Stimulated activated CD4-positive, alpha-beta T cell treated with anti-CD3 and anti-CD28 coated beads, Interleukin-1b, Interleukin-23, amount 100 ng/mL, for 4 hours (primary cell): ENCODE results near the gene ZNF302.
A peak's percentile ranks its signal among the peaks of the same experiment; 100 is the strongest.
"Not testable (repeated sequence)": the region's sequence is repeated elsewhere in the genome, so short reads cannot be mapped to it uniquely, and the experiment has no call there.

Experiments used
- DNase-seq, 2 donors: peaks; one replicate each; pipeline ENCODE4 v3.0.0-alpha.2; 2020; ENCODE audit warnings: low read depth in 2 of 2

Gene ZNF302

GRCh38 chr19:34677386-34678084 is at the start of gene ZNF302:
Gene ZNF302, plus strand, starts transcription at chr19:34677678. Its CDS starts 1,127 bp downstream, at chr19:34678805.
- DNase-seq: peak; percentile 91

DNA sequence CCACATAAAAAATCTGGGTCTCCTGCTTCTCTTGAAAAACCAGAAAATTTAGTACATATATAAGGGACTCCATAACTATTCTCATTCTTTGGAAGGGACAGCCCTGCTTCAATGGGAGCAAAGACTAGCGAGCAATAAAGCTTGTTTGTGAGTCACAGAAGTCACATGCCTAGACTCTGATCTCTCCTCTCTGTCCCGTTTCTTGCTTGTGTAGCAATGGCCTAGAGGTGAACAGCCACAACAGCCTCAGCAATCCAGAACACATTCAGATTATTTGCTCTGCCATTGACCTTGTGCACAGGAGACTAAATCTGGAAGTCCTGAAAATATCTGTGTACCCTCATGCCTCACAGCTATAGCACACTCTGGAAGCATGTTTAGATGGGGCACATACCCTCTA is 43.7 kb upstream of the ZNF302 start:
- DNase-seq: no peak

GRCh38 chr19:34639491-34640085 is 37.9 kb upstream of the ZNF302 start:
- peak; percentile 42 to 56 for DNase-seq

GRCh38 chr19:34642241-34642640 is 35.2 kb upstream of the ZNF302 start:
- no peak for DNase-seq

DNA sequence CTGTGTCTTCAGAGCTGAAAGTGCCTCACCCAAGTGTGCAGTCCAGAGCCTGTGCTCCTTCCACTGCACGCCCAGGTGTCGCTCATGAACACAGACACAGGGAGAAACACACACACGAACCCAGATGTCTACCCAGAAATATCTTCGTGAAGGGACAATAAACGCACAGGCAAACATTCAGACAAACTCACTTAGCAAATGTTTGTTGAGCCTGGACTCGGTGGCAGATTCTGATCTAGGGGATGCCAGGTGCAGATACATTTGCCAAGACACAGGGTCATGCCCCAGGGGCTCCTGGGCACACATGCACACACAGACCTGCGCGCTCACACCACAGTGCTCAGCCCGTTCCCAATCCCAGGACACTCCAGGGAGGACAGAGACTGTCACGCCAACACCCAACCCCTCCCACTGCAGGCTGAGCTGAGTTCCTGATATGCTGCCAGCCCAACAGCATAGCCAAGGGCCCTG is 32.5 kb upstream of the ZNF302 start:
- DNase-seq: no peak

DNA sequence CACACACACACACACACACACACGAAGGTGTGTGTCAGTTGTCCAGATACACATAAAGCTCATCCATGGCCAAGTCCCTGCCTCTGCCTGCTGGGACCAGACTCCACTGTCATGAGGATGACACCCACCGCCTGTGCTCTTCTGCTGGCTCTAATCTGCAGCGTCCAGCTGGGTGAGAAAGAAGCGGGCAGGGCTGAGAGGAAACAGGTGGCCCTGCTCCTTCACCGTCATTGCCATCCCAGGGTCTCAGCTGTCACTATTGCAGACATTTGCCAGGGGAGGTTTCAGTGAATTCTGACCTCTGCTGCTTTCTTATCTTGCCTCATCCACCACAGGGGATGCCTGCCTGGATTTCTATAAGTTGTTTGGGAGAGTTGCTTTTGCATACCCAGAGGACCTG is 31.9 kb upstream of the ZNF302 start:
- DNase-seq: no peak

DNA sequence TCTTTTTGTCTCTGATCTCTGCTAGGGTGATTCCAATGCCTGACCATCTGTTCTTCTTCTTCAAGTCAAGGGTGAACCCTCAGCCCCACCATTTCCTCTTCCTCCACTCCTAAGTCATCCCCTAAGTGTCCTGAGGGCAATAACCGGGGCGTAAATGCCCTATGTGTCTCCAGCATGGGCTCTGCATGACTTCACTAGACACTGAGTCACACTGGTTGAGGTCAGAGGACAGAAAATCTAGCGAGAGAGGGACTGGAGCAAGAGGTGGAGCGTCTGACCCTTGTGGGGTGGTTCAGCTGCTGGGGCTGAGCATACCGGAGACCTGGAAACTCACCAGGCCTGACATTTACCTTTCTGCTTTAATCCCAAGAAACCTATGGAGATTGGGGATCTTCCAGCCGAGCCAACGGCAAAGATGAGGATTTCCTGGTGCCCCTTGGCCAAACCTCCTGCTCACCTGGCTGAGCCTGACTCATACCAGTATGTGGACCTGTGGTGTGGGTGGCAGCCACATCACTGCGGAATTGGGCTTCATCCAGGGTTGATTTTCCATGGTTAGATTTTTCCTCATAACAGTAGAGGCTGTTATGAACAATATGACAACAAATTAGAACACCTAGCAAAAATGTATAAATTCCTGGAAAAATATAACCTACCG is 27.5 kb upstream of the ZNF302 start:
- no peak for DNase-seq

- DNase-seq: no peak
These were observed 25.7 kb upstream of the ZNF302 start for GRCh38 chr19:34651747-34652146.

DNA sequence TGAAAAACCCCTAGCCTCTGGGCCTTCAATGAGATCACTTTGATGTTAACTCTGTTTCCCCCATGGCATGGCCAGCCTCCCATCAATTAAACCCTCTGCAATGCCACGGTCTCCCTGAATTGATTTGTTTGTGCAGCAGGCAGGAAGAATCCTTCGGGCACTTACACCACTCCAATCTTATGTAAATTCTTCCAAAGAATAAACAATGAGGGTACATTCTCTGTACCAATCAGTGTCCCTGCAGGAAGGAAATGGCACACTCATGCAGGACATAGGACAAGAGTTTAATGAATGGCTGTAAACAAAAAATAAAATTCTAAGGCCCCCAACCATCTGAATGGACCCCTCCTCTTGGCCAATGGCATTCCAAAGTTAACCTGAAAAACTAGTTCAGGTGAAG is 22.7 kb upstream of the ZNF302 start:
- no peak for DNase-seq

- DNase-seq: no peak
These were observed 21.8 kb upstream of the ZNF302 start for GRCh38 chr19:34655651-34656050.

DNA sequence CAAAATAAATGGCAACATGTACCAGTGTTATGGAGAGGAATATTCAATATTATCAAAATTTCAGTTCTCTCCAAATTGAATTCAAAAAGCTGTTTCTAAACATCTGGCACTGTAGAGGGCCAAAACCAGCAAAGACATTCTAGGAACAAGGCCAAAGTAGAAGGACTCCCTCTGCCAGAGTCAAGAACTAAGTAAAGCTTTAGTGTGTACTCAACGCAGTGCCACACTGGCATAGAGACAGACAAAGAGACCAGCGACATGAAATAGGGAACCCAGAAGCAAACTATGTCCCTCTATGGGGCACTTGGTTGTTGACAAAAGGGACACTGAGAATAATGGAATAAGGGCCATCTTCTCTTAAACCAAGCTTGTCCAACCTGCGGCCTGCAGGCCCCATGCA is 16.1 kb upstream of the ZNF302 start:
- DNase-seq: no peak

DNA sequence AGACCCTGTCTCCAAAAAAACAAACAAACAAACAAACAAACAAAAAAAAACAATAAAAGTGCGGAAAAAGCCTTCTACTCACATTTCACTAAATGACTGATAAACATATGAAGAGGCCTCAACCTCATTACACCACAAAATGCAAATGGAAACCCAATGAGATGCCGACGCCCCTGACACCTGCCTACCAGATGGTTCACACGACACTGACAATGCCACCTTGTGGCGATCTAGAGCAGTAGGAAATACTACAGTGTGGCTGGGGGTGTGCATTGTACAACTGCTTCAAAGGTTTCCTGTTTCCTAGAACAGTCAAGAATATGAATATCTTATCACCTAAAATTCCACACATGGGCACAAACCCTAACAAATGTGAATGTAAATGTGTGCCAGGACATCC is 14.6 kb upstream of the ZNF302 start:
- DNase-seq: peak in 1 of 2 donors; percentile 18

DNA sequence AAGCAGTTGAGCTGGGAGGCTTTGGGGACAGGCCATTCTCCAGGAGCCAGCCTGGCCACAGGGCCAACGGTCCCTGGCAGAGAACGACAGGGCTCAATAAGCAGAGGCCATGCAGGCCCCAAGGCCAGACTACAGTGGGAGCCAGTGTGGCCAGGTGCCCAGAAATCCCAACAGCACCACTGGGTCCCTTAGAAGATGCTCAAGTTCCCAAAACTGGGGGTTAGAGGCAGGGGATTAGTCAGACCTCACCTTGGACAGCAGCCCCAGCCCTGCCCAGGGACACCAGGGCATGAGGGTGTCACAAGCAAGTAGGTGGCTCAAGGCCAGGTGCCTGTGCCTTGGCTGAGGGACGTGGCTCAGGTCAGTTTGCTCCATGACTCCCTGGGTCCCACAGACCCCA is 13.3 kb upstream of the ZNF302 start:
- DNase-seq: no peak

DNA sequence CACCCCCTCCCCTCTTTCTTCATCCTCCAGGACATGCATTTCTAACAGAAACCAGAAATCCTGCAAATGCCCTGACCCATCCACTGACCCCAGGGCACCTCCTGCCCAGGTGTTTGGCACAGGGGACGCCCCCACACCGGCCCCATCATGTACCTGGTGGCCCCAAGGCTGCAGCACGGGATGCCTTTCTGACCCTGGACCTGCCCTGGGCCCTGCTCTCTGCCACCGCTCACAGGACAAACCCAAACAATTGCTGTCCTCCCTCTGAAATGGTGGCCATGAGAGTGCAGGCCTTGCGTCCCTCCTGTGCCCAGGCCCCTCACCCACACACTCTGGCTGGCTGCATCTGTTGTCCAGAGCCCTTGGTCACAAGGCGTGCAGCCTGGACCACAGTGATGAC is 12.6 kb upstream of the ZNF302 start:
- no peak for DNase-seq

- DNase-seq: not testable (repeated sequence)
These were observed 12.2 kb upstream of the ZNF302 start for GRCh38 chr19:34665275-34665674.

- DNase-seq: no peak
These were observed 11.1 kb upstream of the ZNF302 start for GRCh38 chr19:34666200-34666957.

DNA sequence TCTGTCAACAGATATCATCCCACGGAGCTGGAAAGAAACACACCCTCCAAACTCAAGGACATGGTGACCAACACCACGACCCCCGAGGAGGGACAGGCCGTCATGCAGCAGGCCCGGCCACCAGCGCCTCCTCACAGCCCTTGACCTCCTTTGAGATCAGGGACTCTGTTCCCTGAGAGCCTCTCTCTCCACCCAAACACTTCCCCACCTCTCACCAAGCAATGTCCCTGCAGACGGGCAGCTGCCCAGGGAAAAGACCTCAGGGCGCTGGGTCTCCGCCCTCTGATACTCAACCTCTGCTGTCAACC is 10.6 kb upstream of the ZNF302 start:
- no peak for DNase-seq

GRCh38 chr19:34667349-34668076 is 10.0 kb upstream of the ZNF302 start:
- DNase-seq: no peak

- not testable (repeated sequence) for DNase-seq
These were observed 9.3 kb upstream of the ZNF302 start for GRCh38 chr19:34668077-34668689.

- DNase-seq: not testable (repeated sequence)
These were observed 8.8 kb upstream of the ZNF302 start for GRCh38 chr19:34668690-34669089.

DNA sequence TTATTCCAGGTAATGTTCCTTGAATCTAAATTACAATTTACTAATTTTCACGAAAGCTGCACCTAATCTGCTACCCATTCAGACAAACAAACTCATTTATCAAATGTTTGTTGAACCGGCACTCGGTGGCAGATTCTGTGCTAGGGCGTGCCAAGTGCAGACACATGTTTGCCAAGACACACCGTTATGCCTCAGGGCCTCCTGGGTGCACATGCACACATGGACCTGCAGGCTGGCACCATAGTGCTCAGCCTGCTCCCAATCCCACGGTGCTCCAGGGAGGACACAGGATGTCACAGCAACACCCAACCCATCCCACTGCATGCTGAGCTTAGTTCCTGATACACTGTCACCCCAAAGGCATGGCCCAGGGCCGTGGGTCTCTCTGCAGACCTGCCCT is 8.2 kb upstream of the ZNF302 start:
- DNase-seq: no peak
